ENCODE measurements around the gene F11. TPM values are rescaled to one million over a fixed set of nuclear protein-coding genes. Genes with fewer than 3 reads are reported as not detected.

Gene F11
- total RNA-seq, 2 donors from 2014 or later: not detected

- Mint-ChIP-seq H3K36me3 (ENCODE audit: low read depth) (no peaks in the 10 kb centered on the region), H3K4me3 (no peak overlapping the region), H3K27me3 (ENCODE audit: insufficient read depth) (no peaks in the 10 kb centered on the region), H3K4me1 (no peaks in the 10 kb centered on the region), H3K9me3 (no peaks in the 10 kb centered on the region), H3K27ac (no peak overlapping the region)
- Histone ChIP-seq H3K27me3 (ENCODE audit: control insufficient read depth, insufficient read depth, low read length, poor library complexity, severe bottlenecking) (no peaks in the 10 kb centered on the region), H3K9me3 (ENCODE audit: control insufficient read depth, low read length) (no peaks in the 10 kb centered on the region), H3K9ac (ENCODE audit: extremely low read depth, low read length, poor library complexity, severe bottlenecking) (no peak overlapping the region), H3K4me3 (ENCODE audit: low read length) (no peak overlapping the region), H3K36me3 (ENCODE audit: control insufficient read depth, insufficient read depth, low read length) (no peaks in the 10 kb centered on the region), H3K27ac (ENCODE audit: low read depth, low read length) (no peak overlapping the region), H3K4me1 (ENCODE audit: control insufficient read depth, insufficient read depth, low read length) (no peaks in the 10 kb centered on the region)
- 87 to 97% methylated on average over 3 to 5 of the region's 5 CpGs for WGBS, 2 experiments (ENCODE audit: insufficient coverage in 1 of 2, insufficient read length in 1 of 2)
- DNase-seq: no peak
- no peak for TF ChIP-seq CTCF (conservative IDR thresholded peaks at IDR 0.05)
Observed at GRCh38 chr4:186283311-186283710, 17.3 kb downstream of the F11 start.

- no peak for DNase-seq
- Mint-ChIP-seq H3K4me1 (no peaks in the 10 kb centered on the region), H3K27ac (no peak overlapping the region), H3K36me3 (ENCODE audit: low read depth) (no peaks in the 10 kb centered on the region), H3K27me3 (ENCODE audit: insufficient read depth) (no peaks in the 10 kb centered on the region), H3K4me3 (no peak overlapping the region), H3K9me3 (no peaks in the 10 kb centered on the region)
- TF ChIP-seq CTCF (conservative IDR thresholded peaks at IDR 0.05): no peak
- H3K9me3 ChIP-seq (ENCODE audit: control insufficient read depth, low read length): no peaks in the 10 kb centered on the region
- no peak overlapping the region for H3K4me3 ChIP-seq (ENCODE audit: low read length)
- H3K27me3 ChIP-seq (ENCODE audit: control insufficient read depth, insufficient read depth, low read length, poor library complexity, severe bottlenecking): no peaks in the 10 kb centered on the region
- H3K27ac ChIP-seq (ENCODE audit: low read depth, low read length): no peak overlapping the region
- H3K36me3 ChIP-seq (ENCODE audit: control insufficient read depth, insufficient read depth, low read length): no peaks in the 10 kb centered on the region
- 92 to 100% methylated on average over 3 to 11 of the region's 12 CpGs for WGBS, 2 experiments (ENCODE audit: insufficient coverage in 1 of 2, insufficient read length in 1 of 2)
- no peak overlapping the region for H3K9ac ChIP-seq (ENCODE audit: extremely low read depth, low read length, poor library complexity, severe bottlenecking)
- H3K4me1 ChIP-seq (ENCODE audit: control insufficient read depth, insufficient read depth, low read length): no peaks in the 10 kb centered on the region
Observed at GRCh38 chr4:186285147-186285546, 19.2 kb downstream of the F11 start.

- WGBS, 2 experiments (ENCODE audit: insufficient coverage in 1 of 2, insufficient read length in 1 of 2): 96 to 97% methylated on average over 2 of the region's 3 CpGs
Observed at GRCh38 chr4:186286581-186286980, 20.6 kb downstream of the F11 start.

More at GRCh38 chr4:186286581-186286980, 20.6 kb downstream of the F11 start:
- Histone ChIP-seq H3K27ac (ENCODE audit: low read depth, low read length) (no peak overlapping the region), H3K9ac (ENCODE audit: extremely low read depth, low read length, poor library complexity, severe bottlenecking) (no peak overlapping the region), H3K4me1 (ENCODE audit: control insufficient read depth, insufficient read depth, low read length) (no peaks in the 10 kb centered on the region), H3K4me3 (ENCODE audit: low read length) (no peak overlapping the region), H3K9me3 (ENCODE audit: control insufficient read depth, low read length) (no peaks in the 10 kb centered on the region), H3K36me3 (ENCODE audit: control insufficient read depth, insufficient read depth, low read length) (no peaks in the 10 kb centered on the region), H3K27me3 (ENCODE audit: control insufficient read depth, insufficient read depth, low read length, poor library complexity, severe bottlenecking) (no peaks in the 10 kb centered on the region)
- H3K4me1 Mint-ChIP-seq: no peaks in the 10 kb centered on the region
- no peaks in the 10 kb centered on the region for H3K36me3 Mint-ChIP-seq (ENCODE audit: low read depth)
- no peaks in the 10 kb centered on the region for H3K9me3 Mint-ChIP-seq
- H3K27me3 Mint-ChIP-seq (ENCODE audit: insufficient read depth): no peaks in the 10 kb centered on the region
- no peak for TF ChIP-seq CTCF (conservative IDR thresholded peaks at IDR 0.05)
- no peak for DNase-seq
- no peak overlapping the region for H3K4me3 Mint-ChIP-seq
- no peak overlapping the region for H3K27ac Mint-ChIP-seq

All from endodermal cell (in vitro differentiated cells).